Jurkat, Clone E6-1 (cell line): ENCODE measurements around the gene HMGCL.
"Not testable (repeated sequence)": the region's sequence is repeated elsewhere in the genome, so short reads cannot be mapped to it uniquely, and the experiment has no call there.

Experiments used
- DNase-seq: peaks from one replicate; pipeline ENCODE4 v3.0.0-alpha.2; 2011; ENCODE audit warnings: low read depth, low spot score
- H3K4me3 ChIP-seq: 2 replicates; pipeline ENCODE4 v1.5.1; 2011; ENCODE audit warnings: mild to moderate bottlenecking, low read length, control low read depth, moderate library complexity

The HMGCL gene

GRCh38 chr1:23836037-23836436, 10.8 kb upstream of the HMGCL start:
- DNase-seq = no peak
- no peak overlapping the region for H3K4me3 ChIP-seq

GRCh38 chr1:23834156-23834555, 8.9 kb upstream of the HMGCL start:
- not testable (repeated sequence) for H3K4me3 ChIP-seq, DNase-seq

- H3K4me3 ChIP-seq = no peak overlapping the region
- DNase-seq = no peak
Observed at GRCh38 chr1:23827717-23828116, 2.5 kb upstream of the HMGCL start.

GRCh38 chr1:23826590-23826989, 1.4 kb upstream of the HMGCL start:
- DNase-seq, H3K4me3 ChIP-seq: not testable (repeated sequence)

- peak overlapping the region; percentile 96 for H3K4me3 ChIP-seq
- DNase-seq = no peak
Observed at GRCh38 chr1:23825762-23826522, 713 bp upstream of the HMGCL start.

GRCh38 chr1:23824711-23825075, 536 bp downstream of the HMGCL start:
- H3K4me3 ChIP-seq = peak overlapping the region; percentile 96
- DNase-seq = no peak

GRCh38 chr1:23823767-23824166, 1.5 kb downstream of the HMGCL start:
- no peak overlapping the region for H3K4me3 ChIP-seq

GRCh38 chr1:23817633-23818032, 7.6 kb downstream of the HMGCL start:
- DNase-seq = no peak
- no peak overlapping the region for H3K4me3 ChIP-seq

More at GRCh38 chr1:23823767-23824166, 1.5 kb downstream of the HMGCL start:
- DNase-seq = no peak

GRCh38 chr1:23816906-23817305, 8.3 kb downstream of the HMGCL start:
- H3K4me3 ChIP-seq = no peak overlapping the region
- DNase-seq = no peak

GRCh38 chr1:23816361-23816760, 8.9 kb downstream of the HMGCL start:
- no peak for DNase-seq
- no peak overlapping the region for H3K4me3 ChIP-seq

GRCh38 chr1:23814016-23814415, 11.2 kb downstream of the HMGCL start:
- DNase-seq = no peak
- no peak overlapping the region for H3K4me3 ChIP-seq

- H3K4me3 ChIP-seq = no peak overlapping the region
- DNase-seq = peak; percentile 52
Observed at GRCh38 chr1:23810818-23811540, 14.2 kb downstream of the HMGCL start.

GRCh38 chr1:23809751-23810171, 15.5 kb downstream of the HMGCL start:
- H3K4me3 ChIP-seq = no peak overlapping the region
- peak; percentile 71 for DNase-seq

- H3K4me3 ChIP-seq = no peak overlapping the region
- DNase-seq = no peak
Observed at GRCh38 chr1:23807453-23807852, 17.8 kb downstream of the HMGCL start.

GRCh38 chr1:23806280-23806679, 18.9 kb downstream of the HMGCL start:
- DNase-seq = no peak
- H3K4me3 ChIP-seq = no peak overlapping the region

- no peak for DNase-seq
Observed at GRCh38 chr1:23805025-23805424, 20.2 kb downstream of the HMGCL start.

GRCh38 chr1:23804183-23804835, 20.9 kb downstream of the HMGCL start:
- H3K4me3 ChIP-seq = no peak overlapping the region
- no peak for DNase-seq

More at GRCh38 chr1:23805025-23805424, 20.2 kb downstream of the HMGCL start:
- no peak overlapping the region for H3K4me3 ChIP-seq

- no peak overlapping the region for H3K4me3 ChIP-seq
- DNase-seq = no peak
Observed at GRCh38 chr1:23803674-23804073, 21.6 kb downstream of the HMGCL start.

GRCh38 chr1:23802809-23803342, 22.4 kb downstream of the HMGCL start:
- not testable (repeated sequence) for DNase-seq, H3K4me3 ChIP-seq

GRCh38 chr1:23801876-23802275, 23.4 kb downstream of the HMGCL start:
- DNase-seq = no peak
- no peak overlapping the region for H3K4me3 ChIP-seq
